Measurements from ENCODE around the gene ANKRD34A.
A peak's percentile ranks its signal among the peaks of the same experiment; 100 is the strongest.

The ANKRD34A gene

GRCh38 chr1:145967288-145967687, 2.9 kb upstream of the ANKRD34A start:
- no peaks in the 10 kb centered on the region for H3K9me3 ChIP-seq
- peaks cover 14% of the 10 kb centered on the region for H3K27me3 ChIP-seq
- TF ChIP-seq CTCF (IDR thresholded peaks at IDR 0.05), result no peak
- H3K36me3 ChIP-seq, result no peaks in the 10 kb centered on the region
- H3K4me3 ChIP-seq (ENCODE audit: low read depth in 1 of 2, low read length in 1 of 2), result no peak overlapping the region
- no peak overlapping the region for H3K27ac ChIP-seq
- H3K4me1 ChIP-seq (ENCODE audit: control insufficient read depth in 1 of 2, insufficient read depth in 1 of 2, low read depth in 1 of 2, low read length in 1 of 2), result peaks cover 28 to 30% of the 10 kb centered on the region in 2 experiments

DNA sequence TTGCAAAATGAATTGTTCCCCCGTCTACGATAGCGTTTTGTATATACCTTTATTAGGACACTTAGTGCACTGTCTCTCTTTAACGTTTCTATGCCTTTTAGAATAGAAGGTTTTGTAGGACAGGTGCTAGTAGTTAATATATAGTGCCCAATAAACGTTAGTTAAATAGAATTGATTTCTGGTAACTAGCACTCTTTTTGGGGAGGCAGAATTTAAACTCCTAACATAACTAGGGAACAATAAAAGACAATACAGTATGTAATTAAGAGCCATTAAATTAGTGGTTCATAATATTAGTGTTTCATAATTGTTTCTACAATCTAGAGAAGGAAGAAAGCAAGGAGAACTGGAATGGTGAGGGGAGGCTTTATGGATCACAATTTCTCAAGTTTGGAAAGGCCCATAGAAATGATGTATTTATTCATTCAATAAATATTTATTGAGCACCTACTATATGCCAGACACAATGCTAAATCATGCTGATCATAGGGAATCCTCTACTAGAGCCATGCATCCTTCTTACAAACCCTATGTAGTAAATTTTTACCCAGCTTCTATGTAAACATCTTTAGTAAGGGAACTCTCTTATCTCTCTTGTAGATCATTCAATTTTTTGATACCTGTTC, 857 bp upstream of the ANKRD34A start:
- peak overlapping the region; percentile 65 for H3K27ac ChIP-seq
- peaks cover 48 to 49% of the 10 kb centered on the region in 2 experiments for H3K4me1 ChIP-seq (ENCODE audit: control insufficient read depth in 1 of 2, insufficient read depth in 1 of 2, low read depth in 1 of 2, low read length in 1 of 2)
- peak overlapping the region; percentile 67 to 80 for H3K4me3 ChIP-seq (ENCODE audit: low read depth in 1 of 2, low read length in 1 of 2)
- H3K9me3 ChIP-seq, result no peaks in the 10 kb centered on the region
- no peak for TF ChIP-seq CTCF (IDR thresholded peaks at IDR 0.05)
- H3K36me3 ChIP-seq, result no peaks in the 10 kb centered on the region
- peaks cover 35% of the 10 kb centered on the region for H3K27me3 ChIP-seq

DNA sequence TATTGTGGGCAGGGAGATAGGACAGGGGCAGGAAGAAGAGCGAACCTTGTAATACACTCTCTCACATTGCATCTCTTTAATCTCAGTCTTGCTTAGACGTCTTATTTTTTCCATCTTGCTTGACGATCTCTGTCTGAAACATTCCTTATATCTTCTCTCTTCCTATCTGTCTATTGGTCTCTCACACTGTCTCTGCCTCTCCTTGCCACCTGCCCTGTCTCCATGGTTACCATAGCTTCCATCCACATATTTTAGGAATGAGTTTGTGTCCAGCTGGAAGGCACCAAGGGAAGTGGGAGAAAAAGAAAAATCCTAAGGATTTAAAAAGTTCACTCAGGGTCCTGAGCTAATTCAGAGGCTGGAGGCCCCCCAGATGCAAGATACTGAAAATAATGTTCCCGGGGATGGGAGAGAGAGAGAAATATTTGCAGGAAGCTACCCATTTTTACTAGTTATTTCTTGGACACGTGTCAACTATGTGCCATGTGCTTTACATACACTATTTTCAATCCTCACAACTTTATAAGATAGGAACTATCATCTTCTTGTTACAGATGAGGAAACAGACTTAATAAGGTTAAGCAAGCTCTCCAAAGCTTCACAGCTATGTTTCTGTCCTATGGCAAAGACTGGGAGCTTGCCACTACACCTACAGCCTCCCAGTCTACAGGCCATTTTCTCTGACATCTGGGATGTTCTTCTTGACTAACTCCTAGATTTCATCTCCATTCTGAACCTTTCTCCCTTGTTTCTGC, 933 bp downstream of the ANKRD34A start:
- no peaks in the 10 kb centered on the region for H3K9me3 ChIP-seq
- H3K27me3 ChIP-seq, result peaks cover 47% of the 10 kb centered on the region
- H3K27ac ChIP-seq, result peak overlapping the region; percentile 65
- H3K36me3 ChIP-seq, result no peaks in the 10 kb centered on the region
- H3K4me3 ChIP-seq (ENCODE audit: low read depth in 1 of 2, low read length in 1 of 2), result peak overlapping the region; percentile 67 to 80
- peaks cover 64 to 67% of the 10 kb centered on the region in 2 experiments for H3K4me1 ChIP-seq (ENCODE audit: control insufficient read depth in 1 of 2, insufficient read depth in 1 of 2, low read depth in 1 of 2, low read length in 1 of 2)
- no peak for TF ChIP-seq CTCF (IDR thresholded peaks at IDR 0.05)

GRCh38 chr1:145962157-145963102, 1.9 kb downstream of the ANKRD34A start:
- no peaks in the 10 kb centered on the region for H3K9me3 ChIP-seq
- TF ChIP-seq CTCF (IDR thresholded peaks at IDR 0.05), result no peak
- peaks cover 47% of the 10 kb centered on the region for H3K27me3 ChIP-seq
- H3K36me3 ChIP-seq, result no peaks in the 10 kb centered on the region
- H3K4me1 ChIP-seq (ENCODE audit: control insufficient read depth in 1 of 2, insufficient read depth in 1 of 2, low read depth in 1 of 2, low read length in 1 of 2), result peaks cover 71 to 73% of the 10 kb centered on the region in 2 experiments
- H3K4me3 ChIP-seq (ENCODE audit: low read depth in 1 of 2, low read length in 1 of 2), result peak overlapping the region; percentile 66 to 71
- no peak overlapping the region for H3K27ac ChIP-seq

GRCh38 chr1:145961425-145962156, 2.8 kb downstream of the ANKRD34A start:
- Histone ChIP-seq H3K4me3 (ENCODE audit: low read depth in 1 of 2, low read length in 1 of 2) (peak overlapping the region; percentile 66 to 71), H3K27ac (no peak overlapping the region)
- TF ChIP-seq CTCF (IDR thresholded peaks at IDR 0.05), result no peak

More at GRCh38 chr1:145961425-145962156, 2.8 kb downstream of the ANKRD34A start:
- Histone ChIP-seq H3K36me3 (no peaks in the 10 kb centered on the region), H3K9me3 (no peaks in the 10 kb centered on the region), H3K4me1 (ENCODE audit: control insufficient read depth in 1 of 2, insufficient read depth in 1 of 2, low read depth in 1 of 2, low read length in 1 of 2) (peaks cover 80 to 81% of the 10 kb centered on the region in 2 experiments), H3K27me3 (peaks cover 47% of the 10 kb centered on the region)

All from neutrophil (primary cell).